ENCODE data around the gene SETD3.

Gene SETD3

GRCh38 chr14:99384450-99385417 is 95.9 kb downstream of the SETD3 start:
- DNase-seq, result no peak

- DNase-seq, result no peak
Observed at GRCh38 chr14:99383472-99384449, 96.9 kb downstream of the SETD3 start.

- DNase-seq, result no peak
Observed at GRCh38 chr14:99382781-99383471, 97.7 kb downstream of the SETD3 start.

- DNase-seq, result no peak
Observed at GRCh38 chr14:99382071-99382470, 98.6 kb downstream of the SETD3 start.

GRCh38 chr14:99381688-99382060 is 99.0 kb downstream of the SETD3 start:
- DNase-seq, result no peak

GRCh38 chr14:99380991-99381687 is 99.5 kb downstream of the SETD3 start:
- no peak for DNase-seq

- no peak for DNase-seq
Observed at GRCh38 chr14:99380402-99380801, 100.3 kb downstream of the SETD3 start.

- DNase-seq, result no peak
Observed at GRCh38 chr14:99378782-99379214, 101.9 kb downstream of the SETD3 start.

GRCh38 chr14:99377951-99378350 is 102.7 kb downstream of the SETD3 start:
- no peak for DNase-seq

GRCh38 chr14:99374964-99375363 is 105.7 kb downstream of the SETD3 start:
- no peak for DNase-seq

- no peak for DNase-seq
Observed at GRCh38 chr14:99363616-99364290, 116.9 kb downstream of the SETD3 start.

GRCh38 chr14:99363051-99363450 is 117.6 kb downstream of the SETD3 start:
- no peak for DNase-seq

- DNase-seq, result no peak
Observed at GRCh38 chr14:99361596-99362215, 119.0 kb downstream of the SETD3 start.

GRCh38 chr14:99360774-99361595 is 119.7 kb downstream of the SETD3 start:
- peak; percentile 11 for DNase-seq

GRCh38 chr14:99359906-99360305 is 120.8 kb downstream of the SETD3 start:
- no peak for DNase-seq

GRCh38 chr14:99357916-99358390 is 122.7 kb downstream of the SETD3 start:
- DNase-seq, result no peak

- no peak for DNase-seq
Observed at GRCh38 chr14:99357151-99357915, 123.3 kb downstream of the SETD3 start.

GRCh38 chr14:99356031-99356608 is 124.5 kb downstream of the SETD3 start:
- DNase-seq, result no peak

All from stimulated activated CD4-positive, alpha-beta T cell treated with anti-CD3 and anti-CD28 coated beads, Interleukin-15, amount 100 ng/mL, for 24 hours (primary cell).